Neutrophil (primary cell): Measurements from ENCODE around the gene AOPEP.

ENCODE experiments used
- H3K27ac ChIP-seq: fragments of 200-600 bp; sonication (generic); 2 replicates; pipeline ENCODE4 v1.5.1; 2016; ENCODE audit warnings: mild to moderate bottlenecking, moderate library complexity
- H3K27me3 ChIP-seq: fragments of 200-600 bp; sonication (generic); 2 replicates; pipeline ENCODE4 v1.6.0; 2016; ENCODE audit warnings: mild to moderate bottlenecking
- H3K36me3 ChIP-seq: fragments of 200-600 bp; sonication (generic); 2 replicates; pipeline ENCODE4 v1.5.1; 2017
- H3K4me1 ChIP-seq, 2 experiments: fragments of 200-600 bp in 1 of 2; sonication (generic) in 1 of 2; 1 replicate in 1 of 2; 2 replicates in 1 of 2; pipeline versions ENCODE4 v1.5.1 to v1.6.1; 2013 to 2016; ENCODE audit warnings: low read depth in 1 of 2, low read length in 1 of 2, mild to moderate bottlenecking in 1 of 2, moderate library complexity in 1 of 2; ENCODE audit not compliant: control insufficient read depth in 1 of 2, insufficient read depth in 1 of 2
- H3K4me3 ChIP-seq, 2 experiments: fragments of 200-600 bp in 1 of 2; sonication (generic) in 1 of 2; 1 replicate in 1 of 2; 2 replicates in 1 of 2; pipeline ENCODE4 v1.5.1; 2013 to 2016; ENCODE audit warnings: low read depth in 1 of 2, low read length in 1 of 2, mild to moderate bottlenecking in 1 of 2, moderate library complexity in 1 of 2
- H3K9me3 ChIP-seq: fragments of 200-600 bp; sonication (generic); 2 replicates; pipeline ENCODE4 v1.5.1; 2016
- TF ChIP-seq, protein P1 (sequence below): fragments of 200-600 bp; sonication (generic); IDR thresholded peaks from 2 replicates; pipeline ENCODE4 v1.5.1; 2016; ENCODE audit warnings: antibody characterized with exemption

Gene AOPEP

DNA sequence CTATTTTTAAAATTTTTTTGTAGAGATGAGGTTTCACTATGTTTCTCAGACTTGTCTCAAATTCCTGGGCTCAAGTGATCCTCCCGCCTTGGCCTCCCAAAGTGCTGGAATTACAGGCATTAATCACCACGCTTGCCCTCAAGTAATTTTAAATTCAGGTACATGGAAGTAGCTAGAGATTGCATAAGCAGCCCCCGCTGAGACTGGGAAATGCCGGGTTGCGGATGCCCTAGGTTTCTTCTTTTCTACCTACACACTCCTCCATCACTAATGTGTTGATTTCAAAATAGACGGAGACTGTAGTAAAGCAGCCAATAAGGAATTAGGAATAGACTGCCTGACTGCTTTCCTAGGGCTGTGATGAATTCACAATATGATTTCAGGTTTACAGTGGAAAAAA, 388.6 kb downstream of the AOPEP start:
- Histone ChIP-seq H3K27ac (no peak overlapping the region), H3K36me3 (no peaks in the 10 kb centered on the region), H3K27me3 (no peaks in the 10 kb centered on the region), H3K9me3 (no peaks in the 10 kb centered on the region), H3K4me3 (no peak overlapping the region), H3K4me1 (no peaks in the 10 kb centered on the region)
- TF ChIP-seq, protein P1, sequence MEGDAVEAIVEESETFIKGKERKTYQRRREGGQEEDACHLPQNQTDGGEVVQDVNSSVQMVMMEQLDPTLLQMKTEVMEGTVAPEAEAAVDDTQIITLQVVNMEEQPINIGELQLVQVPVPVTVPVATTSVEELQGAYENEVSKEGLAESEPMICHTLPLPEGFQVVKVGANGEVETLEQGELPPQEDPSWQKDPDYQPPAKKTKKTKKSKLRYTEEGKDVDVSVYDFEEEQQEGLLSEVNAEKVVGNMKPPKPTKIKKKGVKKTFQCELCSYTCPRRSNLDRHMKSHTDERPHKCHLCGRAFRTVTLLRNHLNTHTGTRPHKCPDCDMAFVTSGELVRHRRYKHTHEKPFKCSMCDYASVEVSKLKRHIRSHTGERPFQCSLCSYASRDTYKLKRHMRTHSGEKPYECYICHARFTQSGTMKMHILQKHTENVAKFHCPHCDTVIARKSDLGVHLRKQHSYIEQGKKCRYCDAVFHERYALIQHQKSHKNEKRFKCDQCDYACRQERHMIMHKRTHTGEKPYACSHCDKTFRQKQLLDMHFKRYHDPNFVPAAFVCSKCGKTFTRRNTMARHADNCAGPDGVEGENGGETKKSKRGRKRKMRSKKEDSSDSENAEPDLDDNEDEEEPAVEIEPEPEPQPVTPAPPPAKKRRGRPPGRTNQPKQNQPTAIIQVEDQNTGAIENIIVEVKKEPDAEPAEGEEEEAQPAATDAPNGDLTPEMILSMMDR, result no peak

DNA sequence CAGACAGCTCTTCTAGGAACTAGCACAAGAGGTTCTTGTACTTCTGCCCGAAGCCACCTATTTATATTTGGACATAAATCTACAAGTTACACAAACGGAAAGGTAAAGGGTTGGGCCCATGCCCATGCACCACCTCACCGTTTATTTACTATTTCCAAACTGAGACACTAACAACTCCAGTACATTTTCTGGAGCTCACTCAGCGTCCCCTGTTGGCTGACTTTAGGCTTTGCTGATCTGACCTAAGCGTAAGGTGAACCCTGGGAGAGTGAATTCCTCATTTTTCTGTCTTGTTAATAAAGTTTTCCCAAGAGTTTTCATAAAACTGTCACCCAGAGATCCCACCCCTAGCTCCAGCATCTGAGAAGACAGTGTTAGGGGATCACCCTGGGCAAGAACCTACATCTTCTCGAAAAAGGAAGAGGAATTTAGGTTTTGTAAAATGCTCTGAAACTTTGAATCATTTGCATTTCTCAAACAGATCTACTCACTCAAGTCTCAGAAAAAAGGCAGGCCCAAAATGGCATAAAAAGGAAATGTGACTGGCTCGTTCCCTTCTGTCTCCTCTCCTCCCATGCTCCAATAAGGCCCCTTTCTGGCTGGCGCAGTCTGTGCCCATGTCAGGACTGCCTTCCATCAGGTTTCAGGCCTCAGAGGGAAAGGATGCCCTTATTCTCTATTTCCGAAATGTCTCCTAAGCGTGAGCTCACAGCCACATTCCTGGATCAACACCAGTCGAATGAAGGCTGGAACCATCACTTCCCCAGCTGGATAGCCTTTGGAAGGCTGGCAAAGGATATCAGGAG, 389.7 kb downstream of the AOPEP start:
- Histone ChIP-seq H3K4me3 (no peak overlapping the region), H3K4me1 (no peaks in the 10 kb centered on the region), H3K27ac (no peak overlapping the region), H3K27me3 (no peaks in the 10 kb centered on the region), H3K9me3 (no peaks in the 10 kb centered on the region), H3K36me3 (no peaks in the 10 kb centered on the region)
- TF ChIP-seq, protein P1, result no peak

DNA sequence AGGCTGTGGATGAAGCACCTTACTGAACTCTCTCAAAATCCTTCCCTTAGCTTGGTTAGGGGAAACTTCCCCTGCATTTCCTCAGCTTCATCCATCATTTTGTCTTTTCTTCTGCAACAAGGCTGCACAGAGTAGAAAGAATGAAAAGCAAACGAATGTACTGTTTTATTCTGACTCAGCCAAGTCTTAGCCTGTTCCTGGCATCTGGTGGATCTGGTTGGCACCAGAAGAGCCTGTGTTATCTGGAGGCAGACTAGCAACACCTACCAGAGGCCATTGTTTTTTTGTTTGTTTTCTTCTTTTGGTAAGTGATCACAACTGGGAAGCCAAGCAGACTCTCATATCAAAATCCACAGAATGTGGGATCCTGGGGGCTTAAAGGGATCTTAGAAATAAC, 390.3 kb downstream of the AOPEP start:
- H3K4me1 ChIP-seq, result no peaks in the 10 kb centered on the region
- TF ChIP-seq, protein P1, result no peak
- no peaks in the 10 kb centered on the region for H3K27me3 ChIP-seq
- no peak overlapping the region for H3K27ac ChIP-seq
- H3K4me3 ChIP-seq, result no peak overlapping the region
- H3K9me3 ChIP-seq, result no peaks in the 10 kb centered on the region
- H3K36me3 ChIP-seq, result no peaks in the 10 kb centered on the region

DNA sequence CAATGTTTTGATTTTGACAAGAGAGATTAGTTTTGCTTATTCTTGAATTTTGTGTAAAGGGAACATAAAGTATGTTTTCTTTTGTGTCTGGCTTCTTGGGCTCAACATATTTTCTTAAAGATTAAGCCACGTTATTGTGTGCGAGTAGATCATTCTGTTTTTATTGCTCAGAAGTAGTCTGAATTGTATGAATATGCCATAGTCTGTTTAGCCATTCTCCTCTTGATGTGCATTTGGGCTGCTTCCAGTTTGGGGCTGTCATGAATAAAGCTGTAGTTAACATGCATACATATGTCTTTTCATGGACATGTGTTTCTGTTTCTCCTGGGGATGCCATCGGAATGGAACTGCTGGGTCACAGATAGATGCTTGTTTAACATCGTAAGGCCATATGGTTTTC, 392.1 kb downstream of the AOPEP start:
- Histone ChIP-seq H3K36me3 (no peaks in the 10 kb centered on the region), H3K4me3 (no peak overlapping the region), H3K27me3 (no peaks in the 10 kb centered on the region), H3K27ac (no peak overlapping the region), H3K9me3 (no peaks in the 10 kb centered on the region), H3K4me1 (no peaks in the 10 kb centered on the region)
- TF ChIP-seq, protein P1, result no peak

DNA sequence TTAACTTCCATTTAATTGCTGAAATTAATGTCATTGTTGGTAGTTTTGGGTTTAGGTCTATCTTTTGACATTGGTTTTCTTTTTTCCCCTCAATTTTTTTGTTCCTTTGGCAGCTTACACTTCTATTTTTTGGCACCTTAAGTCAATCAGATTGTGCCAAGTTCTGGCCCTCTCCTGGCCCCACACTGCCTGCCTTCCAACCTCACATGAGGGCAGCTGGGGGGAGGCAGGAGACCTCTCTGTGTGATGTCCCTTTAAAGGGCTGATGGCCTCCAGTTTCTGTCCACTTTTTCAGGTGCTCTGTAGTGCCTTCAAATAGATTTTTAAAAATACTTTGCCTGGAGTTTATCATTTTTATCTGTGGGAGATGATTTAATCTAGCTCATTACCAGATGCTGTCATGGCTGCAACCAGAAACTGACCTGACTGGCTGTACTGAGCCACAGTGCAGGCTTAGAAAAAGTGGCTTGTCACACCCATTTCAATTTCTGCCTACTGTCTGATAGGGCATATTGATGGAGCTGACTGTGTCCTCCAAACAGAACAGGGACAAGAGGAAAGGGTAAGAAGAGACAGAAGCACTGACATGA, 394.4 kb downstream of the AOPEP start:
- no peaks in the 10 kb centered on the region for H3K9me3 ChIP-seq
- H3K27me3 ChIP-seq, result no peaks in the 10 kb centered on the region
- H3K27ac ChIP-seq, result no peak overlapping the region
- TF ChIP-seq, protein P1, result no peak
- H3K4me3 ChIP-seq, result no peak overlapping the region
- no peaks in the 10 kb centered on the region for H3K4me1 ChIP-seq
- no peaks in the 10 kb centered on the region for H3K36me3 ChIP-seq
